Mucosa of gallbladder (tissue), 1 donor: Measurements from ENCODE around the gene SGMS1. TPM values are rescaled to one million over a fixed set of nuclear protein-coding genes. Genes with fewer than 3 reads are reported as not detected.

Experiments
- DNase-seq: peaks from one replicate; pipeline ENCODE4 v3.0.0-alpha.2; 2020; ENCODE audit warnings: low spot score
- total RNA-seq: library from RNA; stranded (reverse); gene quantifications from one replicate; pipeline ENCODE4 v1.2.1, GENCODE V29; 2021
- donor health status: DM: no; HTN: no; CAD: no.

Gene SGMS1
- total RNA-seq, 1 donor from 2014 or later = 36.9 TPM

- DNase-seq = no peak
Observed at GRCh38 chr10:50312464-50313437, 311.0 kb downstream of the SGMS1 start.

- no peak for DNase-seq
Observed at GRCh38 chr10:50310560-50311174, 313.1 kb downstream of the SGMS1 start.

DNA sequence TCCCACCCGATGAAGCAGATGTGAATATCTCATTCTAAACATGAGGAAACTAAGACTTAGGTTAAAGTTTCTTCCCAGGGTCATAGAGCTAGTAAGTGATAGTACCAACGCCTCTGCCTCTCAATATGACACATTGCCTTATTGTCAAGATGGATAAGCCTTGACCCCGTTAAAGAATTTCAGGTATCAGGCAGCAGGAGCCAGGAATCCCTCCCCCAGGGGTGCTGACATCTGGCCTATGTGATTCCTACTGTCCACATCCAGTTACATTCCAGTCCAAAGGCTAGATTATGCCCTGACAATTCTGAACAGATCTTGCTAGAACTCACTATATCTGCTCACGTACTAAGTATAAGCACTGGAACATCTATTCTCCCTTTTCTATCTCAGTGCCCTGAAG, 314.4 kb downstream of the SGMS1 start:
- no peak for DNase-seq

GRCh38 chr10:50304660-50305059, 319.1 kb downstream of the SGMS1 start:
- no peak for DNase-seq

DNA sequence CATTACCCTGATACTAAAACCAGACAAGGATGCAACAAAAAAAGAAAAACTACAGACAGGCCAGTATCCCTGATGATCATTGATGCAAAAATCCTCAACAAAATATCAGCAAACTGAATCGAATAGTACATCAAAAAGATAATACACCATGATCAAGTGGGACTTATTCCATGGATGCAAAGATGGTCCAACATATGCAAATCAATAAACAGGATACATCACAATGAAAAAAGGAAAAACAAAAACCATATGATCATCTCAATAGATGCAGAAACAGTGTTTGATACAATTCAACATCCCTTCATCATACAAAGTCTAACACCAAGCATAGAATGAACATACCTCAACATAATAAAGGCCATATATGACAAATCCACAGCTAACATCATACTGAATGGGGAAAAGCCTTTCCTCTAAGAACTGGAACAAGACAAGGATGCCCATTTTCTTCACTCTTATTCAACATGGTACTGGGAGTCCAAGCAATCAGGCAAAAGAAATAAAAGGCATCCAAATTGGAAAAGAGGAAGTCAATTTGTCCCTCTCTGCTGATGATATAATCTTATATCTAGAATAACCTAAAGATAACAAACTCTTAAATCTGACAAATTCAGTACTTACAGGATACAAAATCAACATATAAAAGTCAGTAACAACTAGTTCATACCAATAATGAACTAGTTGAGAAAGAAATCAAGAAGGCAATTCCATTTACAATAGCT, 323.6 kb downstream of the SGMS1 start:
- no peak for DNase-seq

GRCh38 chr10:50295367-50295766, 328.4 kb downstream of the SGMS1 start:
- DNase-seq = no peak

DNA sequence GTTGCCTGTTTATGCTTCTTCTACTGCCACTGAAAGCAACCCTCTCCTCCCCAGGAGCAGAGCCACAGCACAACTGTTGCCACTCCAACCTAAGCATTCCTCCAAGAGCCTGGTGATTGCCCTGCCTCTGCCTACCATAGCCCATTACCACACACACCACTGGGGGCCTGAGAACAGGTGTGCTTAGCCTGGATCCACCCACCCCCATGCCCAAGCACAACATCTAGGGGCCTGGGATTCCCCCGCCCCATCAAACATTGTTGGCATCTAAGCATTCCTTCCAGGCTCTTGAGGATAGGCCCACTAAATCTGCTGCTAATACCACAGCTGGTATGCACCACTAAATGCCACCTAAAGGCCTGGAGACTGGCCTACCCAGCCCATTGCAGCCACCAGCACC, 329.2 kb downstream of the SGMS1 start:
- DNase-seq = no peak

DNA sequence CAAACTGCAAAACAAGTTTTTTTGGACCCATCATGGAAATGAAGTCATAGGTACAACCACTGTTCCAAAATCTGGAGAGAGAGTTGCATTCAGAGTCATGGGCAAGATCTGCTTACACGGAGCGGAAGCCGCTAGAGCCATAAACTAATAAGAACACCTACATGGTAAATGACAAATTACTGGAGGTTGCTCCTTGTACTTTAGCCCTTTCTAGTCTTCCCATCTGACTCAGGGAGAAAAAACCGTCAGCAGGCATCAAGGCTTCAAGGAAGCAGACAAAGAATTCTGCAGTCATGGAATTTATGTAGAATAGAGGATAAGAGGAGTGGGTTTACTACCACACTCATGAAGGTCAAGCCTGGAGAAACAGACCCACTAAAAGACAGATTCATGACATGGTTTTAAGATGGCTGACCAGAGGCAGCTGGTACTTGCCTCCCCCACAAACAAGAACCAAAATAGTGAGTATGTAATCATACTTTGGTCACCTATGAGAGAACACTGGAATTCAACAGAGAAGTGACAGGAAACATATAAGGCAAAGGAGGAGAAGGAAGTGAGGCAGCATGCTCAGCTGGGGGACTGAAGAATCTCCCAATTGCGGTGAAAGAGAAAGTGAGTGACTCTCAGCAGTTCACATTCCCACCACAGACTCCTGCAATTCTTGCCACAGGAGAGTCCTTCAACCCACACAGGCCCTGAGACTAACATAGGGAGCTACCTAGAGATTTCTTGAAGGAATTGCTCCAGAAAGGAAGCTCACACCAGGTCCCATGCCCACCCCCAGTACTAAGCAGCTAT, 330.0 kb downstream of the SGMS1 start:
- DNase-seq = no peak

- DNase-seq = no peak
Observed at GRCh38 chr10:50291261-50291850, 332.4 kb downstream of the SGMS1 start.

GRCh38 chr10:50289196-50289595, 334.6 kb downstream of the SGMS1 start:
- DNase-seq = no peak

DNA sequence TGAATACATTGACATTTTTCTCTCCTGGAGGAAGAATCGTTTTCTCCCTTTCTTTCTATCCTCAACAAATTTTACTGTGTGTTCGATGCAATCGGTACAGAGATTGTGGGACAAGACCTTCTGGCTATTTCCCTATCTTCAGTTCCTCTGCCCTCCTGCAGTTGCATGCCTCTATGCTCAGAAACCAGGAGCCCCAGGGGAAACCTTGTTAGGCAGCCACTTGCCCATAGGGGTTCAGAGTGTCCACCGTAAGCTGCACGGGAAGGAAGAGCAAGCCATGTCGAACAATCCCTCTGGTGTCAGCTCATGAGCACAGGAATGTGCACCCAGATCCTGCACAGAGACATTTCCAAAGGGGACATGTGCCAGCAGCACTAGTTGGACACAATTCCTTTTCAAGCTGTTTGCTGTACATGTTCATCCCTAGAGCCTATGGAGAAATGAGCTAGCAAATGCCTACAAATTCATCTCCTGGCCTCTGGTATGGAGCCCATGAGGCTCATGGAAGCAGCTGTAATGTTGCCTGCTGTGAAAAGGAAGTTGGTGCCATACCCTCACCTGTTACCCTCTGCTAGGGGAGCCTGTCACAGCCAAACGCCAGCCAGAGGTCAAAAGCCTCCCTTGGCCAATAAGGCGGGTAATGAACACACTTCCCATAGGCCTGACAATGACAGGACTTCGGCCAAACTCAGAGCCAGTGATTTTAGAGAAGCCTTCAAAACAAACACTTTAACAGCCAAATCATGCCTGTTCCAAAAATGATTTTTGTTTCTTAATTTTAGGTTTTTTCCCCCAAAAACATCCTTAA, 336.6 kb downstream of the SGMS1 start:
- DNase-seq = no peak

GRCh38 chr10:50286517-50286916, 337.2 kb downstream of the SGMS1 start:
- no peak for DNase-seq

GRCh38 chr10:50281967-50282522, 341.7 kb downstream of the SGMS1 start:
- DNase-seq = no peak

- no peak for DNase-seq
Observed at GRCh38 chr10:50281210-50281966, 342.4 kb downstream of the SGMS1 start.

DNA sequence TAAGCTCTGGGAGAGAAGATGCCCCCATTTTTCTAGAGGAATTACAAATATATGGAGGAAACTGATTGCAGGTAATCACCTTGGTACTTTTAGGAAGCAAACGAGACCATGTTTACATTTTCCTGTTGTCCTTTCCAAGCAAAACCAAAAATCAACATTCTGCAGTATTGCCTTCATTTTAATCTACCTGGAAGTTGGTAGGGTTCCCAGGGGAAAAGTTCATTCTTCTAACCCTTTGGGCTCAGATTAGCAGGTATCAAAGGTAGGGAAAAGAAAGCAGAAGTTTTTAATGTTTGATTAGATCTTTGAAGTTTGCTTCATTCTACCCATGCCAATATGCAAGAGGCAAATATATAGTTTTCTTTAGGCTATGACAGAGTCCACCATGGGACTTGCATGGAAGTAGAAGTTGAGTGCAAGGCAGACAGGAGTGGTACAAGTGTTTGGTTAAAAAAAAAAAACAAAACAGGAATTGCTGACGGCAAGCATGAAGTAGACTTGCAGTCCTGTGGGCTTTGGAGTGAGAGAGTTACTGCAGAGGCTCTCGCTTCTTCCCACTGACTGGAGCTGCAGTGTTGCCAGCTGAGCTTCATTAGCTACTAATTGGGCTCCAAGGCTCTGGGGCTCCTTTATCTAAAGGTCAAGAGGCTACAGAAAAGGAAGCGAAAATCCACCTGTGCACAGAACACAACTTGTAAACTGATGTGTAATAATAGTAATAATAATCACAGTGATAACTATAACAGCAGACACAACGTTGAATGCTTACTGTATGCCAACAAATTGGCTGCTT, 343.5 kb downstream of the SGMS1 start:
- no peak for DNase-seq

DNA sequence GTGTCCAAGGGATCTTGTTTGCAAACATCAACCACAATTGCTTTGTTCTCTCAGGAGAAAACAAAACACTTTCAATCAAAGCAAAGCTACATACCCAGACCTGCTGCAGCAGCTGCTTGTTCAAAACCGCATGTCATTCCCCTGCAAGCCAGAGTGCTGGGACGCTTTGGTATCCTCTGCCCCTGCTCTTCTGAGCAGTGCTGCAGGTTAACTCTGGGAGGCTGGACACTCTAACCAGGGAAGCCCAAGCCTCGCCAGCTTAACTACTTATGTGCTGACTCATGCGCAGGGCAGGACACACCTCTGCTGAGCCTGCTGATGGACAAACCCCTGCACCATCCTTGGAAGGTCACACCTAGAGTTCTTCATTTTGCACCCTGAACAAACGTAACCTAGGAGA, 344.3 kb downstream of the SGMS1 start:
- no peak for DNase-seq

GRCh38 chr10:50275650-50276235, 348.0 kb downstream of the SGMS1 start:
- DNase-seq = peak; percentile 13

- DNase-seq = no peak
Observed at GRCh38 chr10:50272531-50272930, 351.2 kb downstream of the SGMS1 start.
